GM23338 (cell line): ENCODE measurements around the gene TTC13. TPM values are rescaled to one million over a fixed set of nuclear protein-coding genes. Genes with fewer than 3 reads are reported as not detected.

Experiments used
- ATAC-seq: fragments of 200-7000 bp; cut with Tn5 transposase; 3 replicates; pipeline ENCODE4 v1.9.1; 2020
- DNase-seq: peaks from one replicate; pipeline ENCODE4 v3.0.0-alpha.2; 2015; ENCODE audit warnings: low spot score
- H2AFZ ChIP-seq: fragments of 200-600 bp; sonication (generic); 2 replicates; pipeline ENCODE4 v1.8.0; 2016; ENCODE audit warnings: antibody characterized with exemption, mild to moderate bottlenecking, moderate library complexity
- H3F3A ChIP-seq: fragments of 200-600 bp; sonication (generic); replicated peaks from 2 replicates; pipeline ENCODE4 v1.8.0; 2017; ENCODE audit warnings: antibody characterized with exemption, mixed run types, low read depth
- H3K27ac ChIP-seq: fragments of 200-600 bp; sonication (generic); 2 replicates; pipeline ENCODE4 v1.6.1; 2016; ENCODE audit warnings: low read depth
- H3K27me3 ChIP-seq: fragments of 200-600 bp; sonication (generic); 2 replicates; pipeline ENCODE4 v1.8.0; 2016; ENCODE audit warnings: mild to moderate bottlenecking, mixed run types, moderate library complexity; ENCODE audit not compliant: insufficient read depth
- H3K36me3 ChIP-seq: fragments of 200-600 bp; sonication (generic); 2 replicates; pipeline ENCODE4 v1.8.0; 2016; ENCODE audit warnings: mild to moderate bottlenecking; ENCODE audit not compliant: insufficient read depth
- H3K4me1 ChIP-seq: fragments of 200-600 bp; sonication (generic); 2 replicates; pipeline ENCODE4 v1.8.0; 2016; ENCODE audit warnings: mild to moderate bottlenecking, moderate library complexity; ENCODE audit not compliant: insufficient read depth
- H3K4me2 ChIP-seq: fragments of 200-600 bp; sonication (generic); 2 replicates; pipeline ENCODE4 v1.7.1; 2017; ENCODE audit warnings: mixed run types
- H3K4me3 ChIP-seq: fragments of 200-600 bp; sonication (generic); 2 replicates; pipeline ENCODE4 v1.6.1; 2016; ENCODE audit warnings: mixed run types
- H3K79me2 ChIP-seq: fragments of 200-600 bp; sonication (generic); replicated peaks from 2 replicates; pipeline ENCODE4 v1.8.0; 2017; ENCODE audit warnings: mild to moderate bottlenecking; ENCODE audit not compliant: insufficient read depth
- H3K9me2 ChIP-seq: fragments of 200-600 bp; sonication (generic); 2 replicates; pipeline ENCODE4 v1.8.0; 2017; ENCODE audit not compliant: insufficient read depth
- H4K20me1 ChIP-seq: fragments of 200-600 bp; sonication (generic); replicated peaks from 2 replicates; pipeline ENCODE4 v1.8.0; 2017; ENCODE audit warnings: mild to moderate bottlenecking; ENCODE audit not compliant: insufficient read depth
- H3K27ac Mint-ChIP-seq: 2 replicates; pipeline ENCODE4 v1.8.0; 2020; ENCODE audit warnings: inconsistent platforms, mild to moderate bottlenecking, moderate library complexity, mixed read lengths
- H3K27me3 Mint-ChIP-seq: 3 replicates; pipeline ENCODE4 v1.8.0; 2022; ENCODE audit warnings: low read depth, mild to moderate bottlenecking, moderate library complexity, mixed read lengths, inconsistent platforms; ENCODE audit not compliant: insufficient read depth, poor library complexity
- H3K36me3 Mint-ChIP-seq: 3 replicates; pipeline ENCODE4 v1.8.0; 2021; ENCODE audit warnings: low read depth, mild to moderate bottlenecking, inconsistent platforms, moderate library complexity, mixed read lengths
- H3K4me1 Mint-ChIP-seq: 3 replicates; pipeline ENCODE4 v1.8.0; 2020; ENCODE audit warnings: mild to moderate bottlenecking, inconsistent platforms, mixed read lengths
- H3K4me3 Mint-ChIP-seq: 3 replicates; pipeline ENCODE4 v1.8.0; 2021; ENCODE audit warnings: moderate library complexity, mild to moderate bottlenecking, inconsistent platforms, mixed read lengths
- H3K9me3 Mint-ChIP-seq: 3 replicates; pipeline ENCODE4 v1.8.0; 2020; ENCODE audit warnings: moderate library complexity, mild to moderate bottlenecking, inconsistent platforms, mixed read lengths
- CREB1 ChIP-seq: fragments of 250-450 bp; sonication (Bioruptor Pico); IDR thresholded peaks from 2 replicates; pipeline ENCODE4 v1.5.0; 2020; ENCODE audit warnings: low read depth, mild to moderate bottlenecking, moderate library complexity
- CTCF ChIP-seq, 2 experiments: fragments of 200-600 bp in 1 of 2; sonication (generic) in 1 of 2; conservative IDR thresholded peaks; 2 replicates each; pipeline versions ENCODE4 v1.5.1 to v1.6.1; 2016 to 2017; ENCODE audit warnings: antibody characterized with exemption in 2 of 2, low read depth in 2 of 2, mild to moderate bottlenecking in 2 of 2, moderate library complexity in 1 of 2
- ETS1 ChIP-seq: IDR thresholded peaks from 2 replicates; pipeline ENCODE4 v1.6.1; 2016; ENCODE audit warnings: antibody characterized with exemption
- EZH2 ChIP-seq: fragments of 200-600 bp; sonication (generic); IDR thresholded peaks from one replicate; pipeline ENCODE4 v1.8.0; 2017; ENCODE audit warnings: antibody characterized with exemption, mild to moderate bottlenecking, low read depth; ENCODE audit not compliant: unreplicated experiment
- EZH2phosphoT487 ChIP-seq: fragments of 200-600 bp; sonication (generic); IDR thresholded peaks from one replicate; pipeline ENCODE4 v1.8.1; 2018; ENCODE audit warnings: antibody characterized with exemption; ENCODE audit not compliant: unreplicated experiment
- JUNB ChIP-seq: IDR thresholded peaks from one replicate; pipeline ENCODE4 v1.6.1; 2016; ENCODE audit warnings: antibody characterized with exemption; ENCODE audit not compliant: unreplicated experiment
- NANOG ChIP-seq: IDR thresholded peaks from 2 replicates; pipeline ENCODE4 v1.6.1; 2016; ENCODE audit warnings: antibody characterized with exemption, borderline replicate concordance
- REST ChIP-seq: IDR thresholded peaks from one replicate; pipeline ENCODE4 v1.6.1; 2018; ENCODE audit warnings: antibody characterized with exemption; ENCODE audit not compliant: unreplicated experiment
- ZNF331 ChIP-seq: fragments of 250-450 bp; sonication (Bioruptor Pico); IDR thresholded peaks from 2 replicates; pipeline ENCODE4 v1.5.0; 2020; ENCODE audit warnings: low read depth, mild to moderate bottlenecking, moderate library complexity
- ZNF462 ChIP-seq: fragments of 250-450 bp; sonication (Bioruptor Pico); IDR thresholded peaks from 2 replicates; pipeline ENCODE4 v1.5.0; 2020; ENCODE audit warnings: mild to moderate bottlenecking, moderate library complexity
- polyA plus RNA-seq: library from polyadenylated mRNA; unstranded; fragments of >200 nt; fragmentation: Nextera tagmentation; extraction: Ambion mirVana; gene quantifications from 2 replicates; pipeline ENCODE4 v1.2.1, GENCODE V29; 2016
- total RNA-seq: library from RNA; depleted of rRNA; stranded (reverse); fragments of >200 nt; shearing (Covaris generic); gene quantifications from 2 replicates; pipeline ENCODE4 v1.2.3, GENCODE V29; 2014

Gene TTC13
- total and polyA plus RNA-seq, 2 experiments from 2014 or later: 3.8 to 9.4 TPM

- no peaks in the 10 kb centered on the region for H3K36me3 Mint-ChIP-seq
- Histone ChIP-seq H3F3A (no peaks in the 10 kb centered on the region), H3K36me3 (no peaks in the 10 kb centered on the region), H3K4me1 (no peaks in the 10 kb centered on the region), H3K27ac (no peak overlapping the region), H3K4me3 (no peak overlapping the region), H3K27me3 (no peaks in the 10 kb centered on the region), H3K79me2 (no peaks in the 10 kb centered on the region; the same call in 1 of the 2 replicates), H3K4me2 (no peak overlapping the region), H2AFZ (no peak overlapping the region), H4K20me1 (peaks cover 14% of the 10 kb centered on the region), H3K9me2 (no peaks in the 10 kb centered on the region)
- DNase-seq (no peak), ATAC-seq (no peak)
- TF ChIP-seq REST: no peak
- H3K4me1 Mint-ChIP-seq: no peaks in the 10 kb centered on the region
- no peaks in the 10 kb centered on the region for H3K9me3 Mint-ChIP-seq
- H3K27me3 Mint-ChIP-seq: no peaks in the 10 kb centered on the region
- no peak overlapping the region for H3K27ac Mint-ChIP-seq
- H3K4me3 Mint-ChIP-seq: no peak overlapping the region
Measured at GRCh38 chr1:230958370-230958769, 20.3 kb downstream of the TTC13 start.

- H3K27me3 Mint-ChIP-seq: no peaks in the 10 kb centered on the region
- no peaks in the 10 kb centered on the region for H3K4me1 Mint-ChIP-seq
- H3K27ac ChIP-seq: no peak overlapping the region
- DNase-seq: no peak
- H3K27me3 ChIP-seq: no peaks in the 10 kb centered on the region
- no peaks in the 10 kb centered on the region for H3K9me3 Mint-ChIP-seq
- no peaks in the 10 kb centered on the region for H3K79me2 ChIP-seq
- no peaks in the 10 kb centered on the region for H3K36me3 ChIP-seq
- H3F3A ChIP-seq: no peaks in the 10 kb centered on the region
- H3K36me3 Mint-ChIP-seq: no peaks in the 10 kb centered on the region
- no peak for ATAC-seq
- H3K27ac Mint-ChIP-seq: no peak overlapping the region
- H3K4me1 ChIP-seq: no peaks in the 10 kb centered on the region
- no peak overlapping the region for H2AFZ ChIP-seq
- no peak overlapping the region for H3K4me2 ChIP-seq
- H3K4me3 ChIP-seq: no peak overlapping the region
- no peak overlapping the region for H3K4me3 Mint-ChIP-seq
- H3K9me2 ChIP-seq: no peaks in the 10 kb centered on the region
- peaks cover 14% of the 10 kb centered on the region for H4K20me1 ChIP-seq
- TF ChIP-seq CTCF (conservative IDR thresholded peaks at IDR 0.05; ENCODE audit: low read depth in 2 of 2) (no peak), ZNF331 (CRISPR knock-in tag) (no peak), CREB1 (CRISPR knock-in tag) (no peak), EZH2 (no peak), ZNF462 (CRISPR knock-in tag) (no peak), ETS1 (no peak), JUNB (no peak), NANOG (no peak), EZH2phosphoT487 (no peak)
Measured at GRCh38 chr1:230957580-230957989, 21.1 kb downstream of the TTC13 start.
